GM18907 (cell line): Measurements from ENCODE around the gene COL4A1.

ENCODE experiments used
- ATAC-seq: cut with Tn5 transposase; IDR thresholded peaks from one replicate; pipeline ENCODE4 v1.9.1; 2021; ENCODE audit warnings: mild to moderate bottlenecking, moderate library complexity; ENCODE audit not compliant: unreplicated experiment

The COL4A1 gene

GRCh38 chr13:110280231-110280813 is 26.6 kb downstream of the COL4A1 start:
- no peak for ATAC-seq

DNA sequence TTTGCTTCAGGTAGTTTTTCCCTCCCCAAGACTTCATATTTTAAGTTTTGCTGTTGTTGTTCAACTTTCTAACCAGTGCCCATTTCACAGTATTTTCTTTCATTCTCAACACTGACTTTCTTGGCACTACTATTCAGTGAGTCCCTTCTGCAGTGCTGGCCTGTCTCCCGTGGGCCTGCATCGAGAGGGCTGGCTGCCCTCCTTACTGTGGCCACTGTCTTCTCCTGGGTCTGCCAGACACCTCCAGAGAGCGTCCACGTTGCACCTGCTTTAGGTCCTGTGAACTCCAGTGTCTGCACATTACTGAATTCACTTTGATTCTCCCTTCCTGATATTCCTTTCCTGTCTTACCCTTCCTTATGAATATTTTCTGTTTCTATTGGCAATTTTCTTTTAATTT is 27.3 kb downstream of the COL4A1 start:
- no peak for ATAC-seq

GRCh38 chr13:110278859-110279258 is 28.1 kb downstream of the COL4A1 start:
- no peak for ATAC-seq

DNA sequence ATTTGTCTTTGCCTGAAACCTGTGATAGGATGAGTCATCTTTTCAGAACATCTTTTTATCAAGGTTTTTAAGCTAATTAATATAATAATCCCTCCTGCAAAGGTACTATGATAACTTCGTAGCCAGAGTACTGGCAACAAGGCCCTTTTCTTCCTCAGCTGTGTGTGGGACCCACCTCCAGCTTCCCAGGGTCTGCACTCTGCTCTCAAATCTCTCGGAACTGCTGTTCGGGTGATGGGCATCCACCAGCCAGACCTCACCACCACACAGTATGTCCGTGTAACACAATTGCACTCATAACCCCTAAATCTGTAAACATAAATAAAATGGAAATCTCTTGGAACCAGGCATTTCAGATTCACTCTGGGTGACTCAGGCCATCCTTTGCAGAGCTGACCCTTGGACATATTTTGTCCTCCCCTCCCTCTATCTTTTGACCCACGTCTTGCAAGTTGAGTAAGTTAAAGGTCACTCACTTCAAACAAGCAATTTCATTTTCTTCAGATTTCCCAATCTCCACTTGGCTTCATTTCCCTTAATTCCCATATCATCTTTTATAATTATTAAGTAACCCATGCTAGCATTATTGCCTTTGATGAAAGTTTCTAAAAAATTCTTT is 29.5 kb downstream of the COL4A1 start:
- ATAC-seq: no peak

DNA sequence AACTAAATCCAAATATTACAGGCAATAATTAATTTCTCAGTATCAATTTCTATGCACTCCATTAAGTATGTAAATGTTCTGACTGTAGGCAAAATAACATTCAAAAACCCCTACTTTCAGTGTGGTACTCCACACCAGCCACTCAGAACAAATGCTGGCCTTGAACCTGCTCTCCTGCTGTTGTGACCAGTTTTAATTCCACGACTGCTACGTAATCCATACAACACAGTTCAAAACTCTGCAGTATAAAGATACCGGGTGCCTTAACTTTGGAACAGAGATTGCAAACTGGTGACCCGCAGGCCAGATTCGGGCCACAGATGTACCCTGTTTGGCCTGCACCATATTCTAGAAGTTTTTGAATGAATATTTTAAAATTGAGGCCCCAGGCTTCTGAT is 30.4 kb downstream of the COL4A1 start:
- no peak for ATAC-seq

- ATAC-seq: no peak
These were observed 30.9 kb downstream of the COL4A1 start for GRCh38 chr13:110275931-110276552.

DNA sequence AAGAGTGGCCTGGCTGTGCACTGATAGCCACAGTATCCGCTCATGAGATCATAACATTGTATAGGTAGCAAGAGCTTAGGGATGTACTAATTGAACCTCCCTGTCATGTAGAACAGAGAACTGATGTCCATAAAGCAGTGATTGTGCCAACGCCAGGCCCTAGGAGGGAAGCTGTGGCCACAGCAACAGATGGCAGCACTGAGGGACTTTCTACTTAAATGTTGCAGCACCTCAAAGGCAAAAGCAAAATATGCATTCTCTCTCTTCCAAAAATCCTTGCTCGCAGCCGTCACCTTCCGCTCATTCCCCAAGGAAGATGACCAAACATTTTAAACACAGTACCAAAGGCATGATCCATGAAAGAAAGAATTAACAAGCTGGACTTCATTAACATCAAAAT is 32.3 kb downstream of the COL4A1 start:
- ATAC-seq: no peak

DNA sequence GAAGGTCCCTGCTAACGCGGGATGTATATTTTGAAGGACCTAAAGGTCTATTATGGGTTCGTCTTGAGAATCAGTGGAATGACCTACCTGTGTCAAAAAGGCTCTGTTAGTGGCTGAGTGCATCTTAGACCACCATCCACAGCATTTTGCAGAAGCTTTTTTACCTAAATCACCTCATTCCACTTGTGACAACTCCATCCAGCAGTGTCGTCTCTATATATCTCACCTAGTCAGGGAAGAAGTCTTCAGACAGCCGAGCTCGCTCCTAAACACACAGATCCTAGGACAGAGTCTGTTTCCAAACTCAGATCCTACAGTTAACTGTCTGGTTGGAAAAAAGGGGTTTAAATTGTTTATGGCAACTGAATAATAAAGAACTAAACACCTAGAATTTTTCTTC is 33.7 kb downstream of the COL4A1 start:
- no peak for ATAC-seq

- ATAC-seq: no peak
These were observed 34.3 kb downstream of the COL4A1 start for GRCh38 chr13:110272651-110273050.

- ATAC-seq: no peak
These were observed 34.7 kb downstream of the COL4A1 start for GRCh38 chr13:110272227-110272626.

DNA sequence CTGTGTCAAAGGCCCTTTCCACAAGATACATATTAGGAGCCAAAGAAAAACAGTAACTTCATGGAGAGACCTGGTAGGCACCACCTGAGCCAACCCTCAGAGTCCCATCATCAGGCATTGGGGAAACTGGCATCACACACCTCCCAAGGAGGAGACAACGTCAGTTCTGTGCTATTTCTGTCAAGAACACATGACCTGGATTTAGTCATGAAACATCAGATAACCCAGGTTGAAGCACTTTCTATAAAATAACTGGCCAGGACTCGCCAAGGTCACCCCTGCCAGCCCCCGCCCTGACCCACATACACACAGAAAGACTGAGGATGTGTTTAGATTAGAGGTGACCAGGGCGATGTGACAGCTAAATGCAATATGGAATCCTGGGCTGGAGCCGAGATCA is 35.6 kb downstream of the COL4A1 start:
- ATAC-seq: no peak

DNA sequence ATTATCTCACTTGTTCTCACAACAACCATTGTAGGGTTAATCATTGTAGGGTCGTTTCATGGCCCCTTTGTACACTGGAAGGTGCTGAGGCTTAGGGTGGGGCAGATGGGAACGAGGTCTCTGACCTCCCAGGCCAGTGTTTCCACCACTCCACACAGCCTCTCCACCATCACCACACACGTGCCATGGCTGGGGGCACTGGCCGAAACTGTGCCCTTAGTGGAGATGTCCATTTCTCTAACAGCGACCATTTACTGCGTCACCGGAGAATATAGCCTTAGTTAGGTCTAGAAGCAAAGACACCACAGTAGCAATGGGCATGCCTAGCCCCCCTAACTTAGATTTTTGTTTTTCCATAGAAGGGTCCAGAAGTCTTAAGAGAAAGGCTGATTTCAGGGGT is 36.5 kb downstream of the COL4A1 start:
- no peak for ATAC-seq

DNA sequence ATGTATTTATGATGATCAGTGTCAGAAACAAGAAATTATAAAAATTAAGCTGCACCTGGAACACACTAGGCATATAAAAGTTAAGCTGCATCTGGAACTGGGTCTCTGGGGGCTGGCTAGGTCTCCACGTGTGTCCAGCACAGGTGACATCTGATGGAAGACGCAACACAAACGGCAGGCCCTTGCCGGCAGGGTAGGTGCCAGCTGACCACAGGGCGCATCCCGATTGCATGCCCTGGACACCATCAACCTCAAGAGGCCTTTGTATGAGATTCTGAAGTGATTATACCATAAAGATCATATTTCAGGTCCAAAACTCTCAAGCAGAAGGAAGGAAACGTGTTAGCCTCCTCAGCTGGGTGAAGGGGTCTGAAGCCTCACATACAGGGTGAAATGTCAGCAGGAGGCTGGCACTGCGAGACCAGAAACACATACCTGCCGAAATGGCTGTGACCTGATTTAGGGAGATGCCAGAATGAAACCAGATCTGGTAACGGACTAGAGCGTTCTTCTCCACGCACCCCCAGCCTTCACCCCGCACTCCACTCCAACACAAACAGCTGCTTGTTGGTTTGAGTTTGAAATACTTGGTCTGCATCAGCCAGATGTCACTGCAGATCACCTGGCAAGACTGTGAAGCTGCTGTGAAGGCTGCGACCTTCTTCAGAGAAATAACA is 37.3 kb downstream of the COL4A1 start:
- ATAC-seq: no peak

GRCh38 chr13:110268576-110269185 is 38.3 kb downstream of the COL4A1 start:
- no peak for ATAC-seq

DNA sequence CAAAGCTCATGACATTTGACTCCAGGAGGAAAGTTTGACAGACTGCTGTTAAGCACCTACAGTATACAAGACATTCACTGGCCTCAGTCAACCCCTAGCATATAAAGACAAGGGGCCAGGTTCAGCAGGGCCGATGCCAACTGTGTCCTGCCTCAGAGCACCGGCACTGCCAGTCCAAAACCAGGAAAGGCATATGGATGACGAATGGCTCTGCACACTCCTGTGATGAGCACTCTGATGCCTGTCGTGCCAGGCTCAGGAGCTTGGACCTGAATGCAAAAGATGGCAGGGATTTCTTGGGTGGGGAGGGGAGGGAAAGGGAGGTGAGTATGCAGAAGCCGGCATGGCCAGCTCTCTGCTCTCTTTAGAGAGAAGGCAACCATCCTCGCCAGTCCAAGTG is 38.9 kb downstream of the COL4A1 start:
- ATAC-seq: no peak

GRCh38 chr13:110266983-110267382 is 40.0 kb downstream of the COL4A1 start:
- ATAC-seq: no peak

DNA sequence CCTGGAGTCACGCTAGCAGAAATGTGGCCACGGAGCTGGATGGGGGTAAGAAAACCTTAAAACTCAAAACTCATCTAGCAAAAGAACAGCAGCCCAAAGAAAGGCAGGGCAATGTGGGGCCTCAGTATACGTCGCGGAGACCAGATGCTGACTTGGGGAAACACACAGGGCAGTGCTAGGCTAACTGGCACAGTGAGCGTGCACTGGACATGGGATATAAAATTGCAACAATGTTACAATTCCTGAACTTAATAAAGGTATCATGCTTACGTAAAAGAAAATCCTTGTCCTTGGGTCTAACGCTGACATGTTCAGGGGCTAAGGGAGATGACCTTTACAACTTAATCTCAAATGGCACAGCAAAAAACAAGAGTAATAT is 40.5 kb downstream of the COL4A1 start:
- no peak for ATAC-seq

DNA sequence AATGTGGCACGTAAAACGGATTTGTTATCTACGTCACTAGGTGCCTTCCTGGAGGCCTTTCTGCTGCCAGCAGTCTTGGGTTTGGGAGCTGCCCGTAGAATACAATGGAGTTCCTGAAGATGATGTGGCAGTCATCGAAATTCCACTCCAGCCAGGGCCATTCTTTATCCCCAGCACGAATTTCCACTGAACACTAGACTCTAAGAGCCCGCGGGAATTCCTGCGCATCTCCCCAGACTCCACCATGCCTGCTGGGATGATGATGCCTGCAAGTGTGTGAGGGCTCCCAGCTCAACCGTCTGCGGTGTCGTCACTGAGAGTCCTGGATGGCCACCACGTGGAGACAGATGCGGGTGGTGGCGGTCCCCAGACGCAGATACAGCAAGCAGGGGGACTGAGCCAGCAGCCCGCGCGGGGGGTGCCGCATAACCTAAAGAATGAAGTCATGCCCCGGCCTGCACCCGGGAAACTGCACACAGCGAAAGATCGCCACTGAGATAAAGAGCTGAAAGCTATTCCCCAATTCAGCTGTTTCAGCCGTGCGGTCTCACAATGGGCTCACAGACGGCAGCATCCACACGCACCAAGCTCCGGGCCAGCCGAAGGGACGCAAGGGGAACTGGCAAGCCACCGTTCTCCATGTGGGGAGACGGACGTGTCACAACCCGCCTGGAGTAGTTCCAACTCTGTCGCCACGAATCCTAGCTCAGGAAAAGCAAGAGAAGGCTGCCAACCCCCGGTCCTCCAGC is 41.1 kb downstream of the COL4A1 start:
- no peak for ATAC-seq

DNA sequence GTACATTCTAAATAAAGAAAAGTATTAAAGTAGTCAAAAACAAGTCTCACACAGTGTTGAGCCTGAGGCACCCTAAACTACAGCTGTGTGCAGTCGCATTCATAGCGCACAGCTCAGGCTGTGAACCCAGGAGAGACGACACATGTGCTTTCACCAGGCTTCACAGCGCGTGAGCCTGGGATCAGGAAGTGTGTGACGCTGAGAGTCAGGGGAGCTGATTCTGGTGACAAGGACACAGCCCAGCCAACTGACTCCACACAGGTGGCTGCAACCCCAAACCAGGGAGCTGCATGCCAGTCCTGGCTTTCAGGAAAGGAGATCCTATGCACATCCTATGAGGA is 41.6 kb downstream of the COL4A1 start:
- ATAC-seq: no peak

- ATAC-seq: no peak
These were observed 42.2 kb downstream of the COL4A1 start for GRCh38 chr13:110264685-110265275.

DNA sequence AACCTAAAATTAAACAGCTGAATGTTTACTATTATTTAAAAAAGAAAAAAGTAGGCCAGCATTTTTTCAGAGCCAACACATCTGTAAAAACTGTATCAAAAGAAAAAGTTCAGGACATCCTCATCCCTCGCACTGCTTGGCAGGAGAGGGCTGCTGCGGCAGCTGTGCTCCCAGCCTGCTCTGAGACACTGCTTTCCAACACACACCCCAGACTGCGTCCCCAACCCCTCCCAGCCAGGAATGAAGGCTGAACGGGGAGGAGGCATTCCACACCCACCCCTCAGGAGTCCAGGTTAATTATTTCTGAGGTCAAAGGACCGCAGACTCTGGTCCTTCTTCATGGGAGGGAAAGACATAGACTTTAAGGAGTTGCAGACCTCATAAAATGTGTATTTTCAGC is 43.1 kb downstream of the COL4A1 start:
- ATAC-seq: no peak
